Peyer's patch (tissue), 4 donors: Measurements from ENCODE around the gene TMEM147.

Source experiments
- CTCF ChIP-seq, 6 experiments: fragments of 450-650 bp in 4 of 6; fragments of 200-600 bp in 2 of 6; sonication (generic) in 1 of 6; IDR thresholded peaks; one replicate each; pipeline ENCODE4 v1.5.1; 2017 to 2019; ENCODE audit warnings: antibody characterized with exemption in 6 of 6, mild to moderate bottlenecking in 3 of 6, moderate library complexity in 1 of 6
- POLR2A ChIP-seq, 2 donors: fragments of 450-650 bp; IDR thresholded peaks; one replicate each; pipeline ENCODE4 v1.5.1; 2017; ENCODE audit warnings: antibody characterized with exemption in 2 of 2, mild to moderate bottlenecking in 2 of 2, moderate library complexity in 2 of 2

- no peak for TF ChIP-seq POLR2A (IDR thresholded peaks at IDR 0.05)
- no peak for TF ChIP-seq CTCF (IDR thresholded peaks at IDR 0.05)
Measured at GRCh38 chr19:35508129-35508528, 37.3 kb upstream of the TMEM147 start.
